Inferior parietal cortex (tissue), 1 donor: Measurements from ENCODE around the gene MR1.
A peak's percentile ranks its signal among the peaks of the same experiment; 100 is the strongest.

Experiments used
- DNase-seq: peaks from one replicate; pipeline ENCODE4 v3.0.0-alpha.2; 2016; ENCODE audit errors: extremely low spot score

MR1 gene

GRCh38 chr1:181062836-181063428, 29.1 kb downstream of the MR1 start:
- no peak for DNase-seq

GRCh38 chr1:181064011-181064623, 30.3 kb downstream of the MR1 start:
- DNase-seq: no peak

- DNase-seq: no peak
Observed at GRCh38 chr1:181064702-181065101, 30.9 kb downstream of the MR1 start.

- no peak for DNase-seq
Observed at GRCh38 chr1:181073638-181074037, 39.9 kb downstream of the MR1 start.

- no peak for DNase-seq
Observed at GRCh38 chr1:181075766-181076350, 42.1 kb downstream of the MR1 start.

- no peak for DNase-seq
Observed at GRCh38 chr1:181076852-181077251, 43.1 kb downstream of the MR1 start.

GRCh38 chr1:181077576-181078242, 43.9 kb downstream of the MR1 start:
- no peak for DNase-seq

GRCh38 chr1:181079382-181079781, 45.6 kb downstream of the MR1 start:
- no peak for DNase-seq

GRCh38 chr1:181079920-181080319, 46.1 kb downstream of the MR1 start:
- no peak for DNase-seq

- no peak for DNase-seq
Observed at GRCh38 chr1:181080556-181080955, 46.8 kb downstream of the MR1 start.

- DNase-seq: no peak
Observed at GRCh38 chr1:181081395-181081794, 47.6 kb downstream of the MR1 start.

GRCh38 chr1:181083842-181084605, 50.2 kb downstream of the MR1 start:
- no peak for DNase-seq

- no peak for DNase-seq
Observed at GRCh38 chr1:181084606-181084969, 50.8 kb downstream of the MR1 start.

GRCh38 chr1:181086091-181086490, 52.3 kb downstream of the MR1 start:
- no peak for DNase-seq

- DNase-seq: no peak
Observed at GRCh38 chr1:181086926-181087325, 53.1 kb downstream of the MR1 start.

GRCh38 chr1:181087400-181087901, 53.7 kb downstream of the MR1 start:
- DNase-seq: no peak

- DNase-seq: peak; percentile 97
Observed at GRCh38 chr1:181088079-181089016, 54.6 kb downstream of the MR1 start, which contains the start of gene IER5. Gene IER5 (plus strand): TSS chr1:181088700. CDS start chr1:181088903, 203 bp downstream.

- DNase-seq: no peak
Observed at GRCh38 chr1:181089017-181089675, 55.4 kb downstream of the MR1 start.

- DNase-seq: peak; percentile 43
Observed at GRCh38 chr1:181089676-181090544, 56.1 kb downstream of the MR1 start.
